PC-9 (cell line): Measurements from ENCODE around the gene THADA.

Experiments
- CTCF ChIP-seq: fragments of 200-600 bp; sonication (generic); conservative IDR thresholded peaks from 2 replicates; pipeline ENCODE4 v1.6.1; 2017; ENCODE audit warnings: mixed run types, antibody characterized with exemption, mild to moderate bottlenecking, moderate library complexity
- EZH2 ChIP-seq: fragments of 200-600 bp; sonication (generic); IDR thresholded peaks from 2 replicates; pipeline ENCODE4 v1.8.0; 2017; ENCODE audit warnings: antibody characterized with exemption, low read depth

- TF ChIP-seq EZH2: no peak
- no peak for TF ChIP-seq CTCF
Measured at GRCh38 chr2:43274055-43274454, 321.8 kb downstream of the THADA start.
